ENCODE data around the gene HM13. TPM values are rescaled to one million over a fixed set of nuclear protein-coding genes. Genes with fewer than 3 reads are reported as not detected.
"Not testable (repeated sequence)": the region's sequence is repeated elsewhere in the genome, so short reads cannot be mapped to it uniquely, and the experiment has no call there.

Gene HM13
- total RNA-seq, 6 experiments from 2014 or later, result 265 to 332 (median 284) TPM

DNA sequence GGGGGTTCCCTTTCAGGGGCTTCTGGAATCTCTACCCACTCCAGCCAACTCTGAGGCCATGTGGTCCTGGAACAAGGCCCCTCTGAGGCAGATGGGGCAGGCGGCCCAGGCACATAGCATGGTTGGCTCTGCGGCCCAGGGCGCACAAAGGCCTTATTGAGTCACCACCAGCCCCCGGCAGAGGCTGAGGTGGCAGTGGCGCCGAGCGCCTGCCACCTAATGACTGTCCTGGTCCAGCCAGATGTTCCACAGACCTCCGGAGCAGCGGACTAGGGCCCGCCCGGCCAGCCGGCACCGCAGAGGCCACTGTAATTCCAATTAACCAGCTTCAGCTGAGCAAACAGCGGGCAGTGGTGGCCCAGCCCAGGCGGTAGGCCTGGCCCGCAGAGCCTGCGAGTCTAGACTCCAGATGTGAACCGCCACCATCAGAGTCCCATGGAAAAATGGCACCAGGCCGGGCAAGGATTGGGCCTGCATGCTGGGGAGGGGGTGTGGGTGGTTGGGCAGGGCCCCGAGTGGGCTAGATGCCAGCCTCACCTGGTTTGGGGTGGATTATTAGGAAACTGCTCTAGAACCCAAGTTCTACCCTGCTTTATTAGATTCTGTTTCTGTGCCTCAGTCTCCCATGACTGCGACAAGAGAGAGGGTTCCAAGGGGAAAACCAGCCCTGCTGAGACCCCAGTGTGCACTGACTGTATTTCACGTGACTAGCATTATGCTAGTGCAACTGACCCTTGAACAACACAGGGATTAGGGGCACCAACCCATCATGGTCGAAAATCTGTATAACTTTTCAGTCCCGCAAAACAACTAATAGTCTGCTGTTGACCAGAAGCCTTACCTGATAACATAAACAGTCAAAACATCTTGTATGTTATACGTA is 56.7 kb downstream of the HM13 start:
- peak; percentile 70 for DNase-seq
- peak overlapping the region; percentile 57 for H3K4me3 Mint-ChIP-seq
- H3K9me3 Mint-ChIP-seq, result no peaks in the 10 kb centered on the region; the same call in 1 of the 2 replicates
- peak overlapping the region; percentile 94 for H3K27ac Mint-ChIP-seq
- H3K27me3 Mint-ChIP-seq (ENCODE audit: insufficient read depth), result peaks cover 19% of the 10 kb centered on the region
- TF ChIP-seq, protein P1, sequence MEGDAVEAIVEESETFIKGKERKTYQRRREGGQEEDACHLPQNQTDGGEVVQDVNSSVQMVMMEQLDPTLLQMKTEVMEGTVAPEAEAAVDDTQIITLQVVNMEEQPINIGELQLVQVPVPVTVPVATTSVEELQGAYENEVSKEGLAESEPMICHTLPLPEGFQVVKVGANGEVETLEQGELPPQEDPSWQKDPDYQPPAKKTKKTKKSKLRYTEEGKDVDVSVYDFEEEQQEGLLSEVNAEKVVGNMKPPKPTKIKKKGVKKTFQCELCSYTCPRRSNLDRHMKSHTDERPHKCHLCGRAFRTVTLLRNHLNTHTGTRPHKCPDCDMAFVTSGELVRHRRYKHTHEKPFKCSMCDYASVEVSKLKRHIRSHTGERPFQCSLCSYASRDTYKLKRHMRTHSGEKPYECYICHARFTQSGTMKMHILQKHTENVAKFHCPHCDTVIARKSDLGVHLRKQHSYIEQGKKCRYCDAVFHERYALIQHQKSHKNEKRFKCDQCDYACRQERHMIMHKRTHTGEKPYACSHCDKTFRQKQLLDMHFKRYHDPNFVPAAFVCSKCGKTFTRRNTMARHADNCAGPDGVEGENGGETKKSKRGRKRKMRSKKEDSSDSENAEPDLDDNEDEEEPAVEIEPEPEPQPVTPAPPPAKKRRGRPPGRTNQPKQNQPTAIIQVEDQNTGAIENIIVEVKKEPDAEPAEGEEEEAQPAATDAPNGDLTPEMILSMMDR (IDR thresholded peaks at IDR 0.05), result peak; percentile 18; the same call in 1 of the 2 replicates
- peaks cover 68% of the 10 kb centered on the region for H3K4me1 Mint-ChIP-seq (ENCODE audit: low read depth)
- no peaks in the 10 kb centered on the region; the same call in 1 of the 2 replicates for H3K36me3 Mint-ChIP-seq (ENCODE audit: low read depth)

DNA sequence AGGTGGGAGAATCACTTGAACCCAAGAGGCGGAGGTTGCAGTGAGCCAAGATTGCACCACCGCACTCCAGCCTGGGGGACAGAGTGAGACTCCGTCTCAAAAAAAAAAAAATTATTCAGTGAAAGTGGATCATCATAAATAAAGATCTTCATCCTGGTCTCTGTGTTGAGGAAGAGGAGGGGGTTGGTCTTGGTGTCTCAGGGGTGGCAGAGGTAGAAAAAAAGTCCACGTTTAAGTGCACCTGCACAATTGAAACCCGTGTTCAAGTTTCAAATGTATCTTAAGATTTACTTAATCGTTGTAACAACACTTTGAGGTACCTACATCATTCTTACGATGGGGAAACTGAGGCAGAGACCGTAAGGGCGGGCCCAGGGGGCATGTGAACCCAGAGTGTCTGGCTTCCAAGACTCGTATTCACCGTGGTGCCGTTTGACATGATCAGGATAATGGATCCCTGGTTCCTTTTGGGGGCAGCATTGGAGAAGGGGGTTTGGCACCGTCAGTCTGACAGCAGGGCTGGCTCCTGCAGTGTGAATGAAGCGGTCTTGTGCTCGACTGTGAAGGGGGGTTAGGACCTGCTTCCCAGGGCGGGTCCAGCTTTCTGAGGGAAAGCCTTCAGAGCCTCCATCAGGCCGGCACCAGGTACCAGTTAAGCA is 57.9 kb downstream of the HM13 start:
- peaks cover 67% of the 10 kb centered on the region for H3K4me1 Mint-ChIP-seq (ENCODE audit: low read depth)
- no peaks in the 10 kb centered on the region; the same call in 1 of the 2 replicates for H3K36me3 Mint-ChIP-seq (ENCODE audit: low read depth)
- H3K4me3 Mint-ChIP-seq, result peak overlapping the region; percentile 65
- H3K27me3 Mint-ChIP-seq (ENCODE audit: insufficient read depth), result peaks cover 18% of the 10 kb centered on the region
- TF ChIP-seq, protein P1 (IDR thresholded peaks at IDR 0.05), result peak; percentile 8; the same call in 1 of the 2 replicates
- DNase-seq, result no peak
- no peaks in the 10 kb centered on the region; the same call in 1 of the 2 replicates for H3K9me3 Mint-ChIP-seq
- peak overlapping the region; percentile 94 for H3K27ac Mint-ChIP-seq

DNA sequence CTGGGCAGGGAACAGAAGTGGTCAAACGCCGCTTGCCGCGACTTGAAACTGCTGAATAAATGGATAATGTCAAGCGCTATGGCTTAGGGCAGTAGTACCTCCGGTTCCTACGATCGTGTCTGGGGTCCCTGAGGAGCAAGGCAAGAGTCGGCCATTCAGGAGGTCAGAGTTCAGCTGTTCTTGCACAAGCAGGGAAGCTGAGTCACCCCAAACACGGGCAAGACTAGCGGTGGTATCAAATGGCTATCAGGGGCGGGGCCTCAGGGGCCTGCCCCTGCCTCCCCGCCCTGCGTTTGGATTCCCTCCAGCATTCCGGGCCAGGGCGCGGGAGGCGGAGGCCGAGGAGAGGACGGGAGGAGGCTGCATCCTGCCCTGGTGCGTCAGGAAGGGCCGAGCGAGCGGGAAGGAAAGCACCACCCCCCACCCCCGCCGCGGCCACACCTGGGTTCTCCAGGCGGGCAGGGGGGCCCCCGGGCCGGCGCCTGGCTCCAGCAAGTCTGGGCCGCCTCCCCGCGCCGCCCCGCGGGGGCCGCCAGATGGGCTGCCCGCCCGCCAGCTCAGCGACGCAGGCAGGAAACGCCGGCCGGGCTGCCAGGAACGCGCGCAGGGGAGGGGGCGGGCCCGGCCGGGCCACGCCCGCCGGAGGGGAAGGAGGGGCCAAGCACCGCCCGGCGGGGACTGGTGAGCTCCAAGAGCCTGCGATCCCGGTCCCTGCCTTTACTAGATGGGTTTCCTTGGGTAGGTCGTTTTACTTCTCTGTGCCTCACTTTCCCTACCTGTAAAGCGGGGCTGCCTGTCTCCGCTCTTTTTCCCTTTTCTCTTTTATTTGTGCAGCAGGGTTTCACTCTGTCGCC is 58.7 kb downstream of the HM13 start:
- peaks cover 6% of the 10 kb centered on the region; the same call in 1 of the 2 replicates for H3K9me3 Mint-ChIP-seq
- H3K4me1 Mint-ChIP-seq (ENCODE audit: low read depth), result peaks cover 60% of the 10 kb centered on the region
- H3K27ac Mint-ChIP-seq, result peak overlapping the region; percentile 94
- TF ChIP-seq, protein P1 (IDR thresholded peaks at IDR 0.05), result no peak
- DNase-seq, result peak; percentile 98
- H3K4me3 Mint-ChIP-seq, result peak overlapping the region; percentile 84
- peaks cover 7% of the 10 kb centered on the region; the same call in 1 of the 2 replicates for H3K36me3 Mint-ChIP-seq (ENCODE audit: low read depth)
- peaks cover 16% of the 10 kb centered on the region for H3K27me3 Mint-ChIP-seq (ENCODE audit: insufficient read depth)

DNA sequence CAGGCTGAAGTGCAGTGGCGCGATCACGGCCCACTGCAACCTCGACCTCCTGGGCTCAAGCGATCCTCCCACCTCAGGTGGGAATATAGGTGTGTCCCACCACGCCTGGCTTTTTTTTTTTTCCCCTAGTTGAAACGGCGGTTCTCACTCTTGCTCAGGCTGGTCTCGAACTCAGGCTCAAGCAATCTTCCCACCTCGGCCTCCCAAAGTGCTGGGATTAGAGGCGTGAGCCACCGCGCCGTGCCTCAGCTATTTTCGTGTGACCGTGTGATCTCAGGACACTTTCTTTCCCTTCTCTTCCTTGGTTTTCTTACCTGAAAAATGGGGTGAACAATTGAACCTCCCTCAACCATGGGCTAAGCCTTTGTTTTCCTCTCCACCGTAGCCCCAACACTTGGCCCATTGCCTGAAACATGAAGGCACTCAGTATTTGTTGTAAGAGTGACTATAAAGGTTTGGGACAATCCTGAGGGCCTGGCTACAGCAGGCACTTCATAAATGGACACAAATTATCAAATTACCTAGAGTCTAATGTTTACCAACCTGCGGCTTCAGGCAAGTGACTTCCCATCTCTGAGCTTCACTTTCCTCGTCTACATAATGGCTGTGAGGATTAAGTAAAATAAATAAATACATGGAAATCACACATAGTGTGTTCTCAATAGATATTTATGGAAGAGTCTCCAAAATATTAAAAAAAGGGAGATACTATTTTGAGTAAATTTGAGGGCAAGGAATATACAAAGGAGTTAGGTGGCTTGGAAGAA is 59.5 kb downstream of the HM13 start:
- Mint-ChIP-seq H3K36me3 (ENCODE audit: low read depth) (peaks cover 9% of the 10 kb centered on the region; the same call in 1 of the 2 replicates), H3K4me3 (peak overlapping the region; percentile 84), H3K27ac (peak overlapping the region; percentile 93), H3K4me1 (ENCODE audit: low read depth) (peaks cover 52% of the 10 kb centered on the region), H3K9me3 (peaks cover 7% of the 10 kb centered on the region; the same call in 1 of the 2 replicates), H3K27me3 (ENCODE audit: insufficient read depth) (peaks cover 16% of the 10 kb centered on the region)
- DNase-seq, result no peak
- TF ChIP-seq, protein P1 (IDR thresholded peaks at IDR 0.05), result no peak

DNA sequence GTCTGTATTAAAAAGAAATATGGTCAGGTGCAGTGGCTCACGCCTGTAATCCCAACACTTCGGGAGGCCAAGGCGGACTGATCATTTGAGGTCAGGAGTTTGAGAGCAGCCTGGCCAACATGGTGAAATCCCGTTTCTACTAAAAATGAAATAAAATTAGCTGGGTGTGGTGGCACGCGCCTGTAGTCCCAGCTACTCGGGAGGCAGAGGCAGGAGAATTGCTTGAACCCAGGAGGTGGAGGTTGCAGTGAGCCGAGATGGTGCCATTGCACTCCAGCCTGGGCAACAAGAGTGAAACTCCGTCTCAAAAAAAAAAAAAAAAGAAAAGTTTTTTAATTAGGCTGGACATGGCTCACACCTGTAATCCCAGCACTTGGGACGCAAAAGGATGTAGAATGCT is 60.7 kb downstream of the HM13 start:
- H3K27ac Mint-ChIP-seq, H3K4me3 Mint-ChIP-seq, H3K9me3 Mint-ChIP-seq, DNase-seq: not testable (repeated sequence)
- peaks cover 14% of the 10 kb centered on the region; the same call in 1 of the 2 replicates for H3K36me3 Mint-ChIP-seq (ENCODE audit: low read depth)
- H3K4me1 Mint-ChIP-seq (ENCODE audit: low read depth), result peaks cover 39% of the 10 kb centered on the region
- peaks cover 12% of the 10 kb centered on the region for H3K27me3 Mint-ChIP-seq (ENCODE audit: insufficient read depth)
